NB4 (cell line): Measurements from ENCODE around the gene PRKAG1.

ENCODE experiments used
- DNase-seq: peaks from one replicate; pipeline ENCODE4 v3.0.0; 2010; ENCODE audit warnings: low read depth
- H3K4me3 ChIP-seq: one replicate; pipeline ENCODE4 v1.5.1; 2011; ENCODE audit warnings: mild to moderate bottlenecking, low read depth, low read length, moderate library complexity
- CTCF ChIP-seq: IDR thresholded peaks from one replicate; pipeline ENCODE4 v1.5.1; 2012; ENCODE audit warnings: low read depth, low read length
- MAX ChIP-seq: IDR thresholded peaks from 2 replicates; pipeline ENCODE4 v1.6.1; 2011; ENCODE audit warnings: low read depth, low read length
- MYC ChIP-seq: IDR thresholded peaks from 2 replicates; pipeline ENCODE4 v1.6.1; 2011; ENCODE audit warnings: low read depth, low read length
- POLR2A ChIP-seq: IDR thresholded peaks from 2 replicates; pipeline ENCODE4 v1.6.1; 2011; ENCODE audit warnings: mild to moderate bottlenecking; ENCODE audit not compliant: insufficient read length; ENCODE audit errors: extremely low read depth

The PRKAG1 gene

GRCh38 chr12:49044660-49045059 lies 26.1 kb upstream of the PRKAG1 start:
- TF ChIP-seq MAX (no peak), CTCF (no peak), POLR2A (no peak), MYC (no peak)
- no peak for DNase-seq
- H3K4me3 ChIP-seq: no peak overlapping the region

- no peak overlapping the region for H3K4me3 ChIP-seq
- TF ChIP-seq MYC (peak; percentile 68), CTCF (peak; percentile 95), MAX (peak; percentile 76), POLR2A (no peak)
- DNase-seq: peak; percentile 85
Measured at GRCh38 chr12:49043856-49044258, 25.3 kb upstream of the PRKAG1 start.

- DNase-seq: no peak
- H3K4me3 ChIP-seq: no peak overlapping the region
- TF ChIP-seq CTCF (no peak), MYC (no peak), MAX (no peak), POLR2A (no peak)
Measured at GRCh38 chr12:49043241-49043640, 24.7 kb upstream of the PRKAG1 start.

- DNase-seq: no peak
- H3K4me3 ChIP-seq: no peak overlapping the region
- TF ChIP-seq MYC: no peak
- TF ChIP-seq POLR2A: no peak
- no peak for TF ChIP-seq CTCF
- TF ChIP-seq MAX: no peak
Measured at GRCh38 chr12:49041881-49042484, 23.4 kb upstream of the PRKAG1 start.

- H3K4me3 ChIP-seq: no peak overlapping the region
- DNase-seq: no peak
- TF ChIP-seq MAX: no peak
- no peak for TF ChIP-seq CTCF
- TF ChIP-seq MYC: no peak
- no peak for TF ChIP-seq POLR2A
Measured at GRCh38 chr12:49041036-49041880, 22.7 kb upstream of the PRKAG1 start.
